Measurements from ENCODE around the gene IRF7.

DNA sequence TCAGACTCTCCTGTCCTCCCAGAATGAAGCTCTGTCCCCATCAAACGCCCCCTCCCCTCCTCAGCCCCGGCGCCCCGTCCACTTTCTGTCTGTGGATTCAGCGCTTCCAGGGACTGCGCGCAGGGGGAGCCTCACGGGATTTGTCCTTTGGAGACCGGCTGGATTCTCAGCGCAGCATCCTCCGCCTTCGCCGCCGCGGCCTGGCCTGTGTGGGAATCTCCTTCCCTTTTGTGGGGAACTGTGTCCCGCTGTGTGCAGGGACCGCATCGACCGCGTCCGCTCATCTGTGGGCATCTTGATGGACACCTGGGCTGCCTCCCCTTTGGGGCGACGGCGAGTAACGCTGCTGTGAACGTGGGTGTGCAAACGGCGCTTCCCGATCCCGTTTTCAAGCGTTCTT lies 12.3 kb upstream of the IRF7 start:
- TF ChIP-seq EP300 (IDR thresholded peaks at IDR 0.05) (no peak), CTCF (IDR thresholded peaks at IDR 0.05) (no peak)

Measured in ovary (tissue), 3 donors.